ENCODE data around the gene BCKDK.

The BCKDK gene

DNA sequence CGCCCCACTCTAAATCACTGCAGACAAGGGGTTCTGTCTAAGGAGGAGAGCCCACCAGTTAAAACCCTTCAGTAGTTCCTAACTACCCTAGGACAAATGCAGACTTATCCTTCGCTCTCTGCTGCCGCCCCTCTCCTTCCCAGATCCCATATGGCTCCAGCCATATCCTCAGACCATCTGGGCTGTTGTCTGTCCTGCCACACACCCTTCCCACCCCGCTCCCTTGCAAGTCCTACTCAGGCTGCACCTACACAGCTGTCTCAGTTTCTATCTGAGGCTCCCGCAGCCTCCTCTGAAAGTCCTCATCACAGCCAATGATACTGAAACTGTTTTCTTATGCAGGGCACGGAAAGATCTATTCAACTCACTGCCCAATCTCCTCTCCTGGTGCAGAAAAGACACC, 720 bp upstream of the BCKDK start:
- no peak for DNase-seq (ENCODE audit: low read depth)
- TF ChIP-seq MYC (IDR thresholded peaks at IDR 0.05; ENCODE audit: low read depth, low read length): no peak
- TF ChIP-seq MAX (IDR thresholded peaks at IDR 0.05; ENCODE audit: low read depth, low read length): no peak
- TF ChIP-seq, protein P1, sequence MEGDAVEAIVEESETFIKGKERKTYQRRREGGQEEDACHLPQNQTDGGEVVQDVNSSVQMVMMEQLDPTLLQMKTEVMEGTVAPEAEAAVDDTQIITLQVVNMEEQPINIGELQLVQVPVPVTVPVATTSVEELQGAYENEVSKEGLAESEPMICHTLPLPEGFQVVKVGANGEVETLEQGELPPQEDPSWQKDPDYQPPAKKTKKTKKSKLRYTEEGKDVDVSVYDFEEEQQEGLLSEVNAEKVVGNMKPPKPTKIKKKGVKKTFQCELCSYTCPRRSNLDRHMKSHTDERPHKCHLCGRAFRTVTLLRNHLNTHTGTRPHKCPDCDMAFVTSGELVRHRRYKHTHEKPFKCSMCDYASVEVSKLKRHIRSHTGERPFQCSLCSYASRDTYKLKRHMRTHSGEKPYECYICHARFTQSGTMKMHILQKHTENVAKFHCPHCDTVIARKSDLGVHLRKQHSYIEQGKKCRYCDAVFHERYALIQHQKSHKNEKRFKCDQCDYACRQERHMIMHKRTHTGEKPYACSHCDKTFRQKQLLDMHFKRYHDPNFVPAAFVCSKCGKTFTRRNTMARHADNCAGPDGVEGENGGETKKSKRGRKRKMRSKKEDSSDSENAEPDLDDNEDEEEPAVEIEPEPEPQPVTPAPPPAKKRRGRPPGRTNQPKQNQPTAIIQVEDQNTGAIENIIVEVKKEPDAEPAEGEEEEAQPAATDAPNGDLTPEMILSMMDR (IDR thresholded peaks at IDR 0.05; ENCODE audit: low read depth, low read length): no peak
- TF ChIP-seq POLR2A (IDR thresholded peaks at IDR 0.05; ENCODE audit: extremely low read depth, insufficient read length): no peak
- peak overlapping the region; percentile 59 for H3K4me3 ChIP-seq (ENCODE audit: low read depth, low read length)

- TF ChIP-seq, protein P1 (IDR thresholded peaks at IDR 0.05; ENCODE audit: low read depth, low read length): no peak
- TF ChIP-seq POLR2A (IDR thresholded peaks at IDR 0.05; ENCODE audit: extremely low read depth, insufficient read length) (no peak), MAX (IDR thresholded peaks at IDR 0.05; ENCODE audit: low read depth, low read length) (no peak), MYC (IDR thresholded peaks at IDR 0.05; ENCODE audit: low read depth, low read length) (no peak)
- peak overlapping the region; percentile 59 for H3K4me3 ChIP-seq (ENCODE audit: low read depth, low read length)
- DNase-seq (ENCODE audit: low read depth): no peak
These were observed 790 bp downstream of the BCKDK start for GRCh38 chr16:31108794-31109558.

DNA sequence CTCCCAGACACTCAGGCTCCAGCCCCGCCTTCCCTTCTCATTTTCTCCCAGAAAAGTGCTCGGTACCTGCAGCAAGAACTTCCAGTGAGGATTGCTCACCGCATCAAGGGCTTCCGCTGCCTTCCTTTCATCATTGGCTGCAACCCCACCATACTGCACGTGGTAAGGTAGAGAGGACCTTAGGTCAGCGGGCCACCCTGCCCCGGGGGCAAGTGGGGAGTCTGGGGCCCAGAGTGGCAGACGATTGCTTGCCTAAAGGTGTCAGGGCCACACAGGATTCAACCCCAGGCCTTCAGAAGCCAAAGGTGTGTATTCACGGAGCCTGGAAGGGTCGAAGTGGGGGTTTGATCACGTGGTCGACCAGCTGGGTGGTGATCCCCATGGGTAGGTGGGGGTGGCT, 1.4 kb downstream of the BCKDK start:
- DNase-seq (ENCODE audit: low read depth): no peak
- no peak for TF ChIP-seq POLR2A (IDR thresholded peaks at IDR 0.05; ENCODE audit: extremely low read depth, insufficient read length)
- TF ChIP-seq MAX (IDR thresholded peaks at IDR 0.05; ENCODE audit: low read depth, low read length): no peak
- TF ChIP-seq, protein P1 (IDR thresholded peaks at IDR 0.05; ENCODE audit: low read depth, low read length): no peak
- TF ChIP-seq MYC (IDR thresholded peaks at IDR 0.05; ENCODE audit: low read depth, low read length): no peak
- no peak overlapping the region for H3K4me3 ChIP-seq (ENCODE audit: low read depth, low read length)

DNA sequence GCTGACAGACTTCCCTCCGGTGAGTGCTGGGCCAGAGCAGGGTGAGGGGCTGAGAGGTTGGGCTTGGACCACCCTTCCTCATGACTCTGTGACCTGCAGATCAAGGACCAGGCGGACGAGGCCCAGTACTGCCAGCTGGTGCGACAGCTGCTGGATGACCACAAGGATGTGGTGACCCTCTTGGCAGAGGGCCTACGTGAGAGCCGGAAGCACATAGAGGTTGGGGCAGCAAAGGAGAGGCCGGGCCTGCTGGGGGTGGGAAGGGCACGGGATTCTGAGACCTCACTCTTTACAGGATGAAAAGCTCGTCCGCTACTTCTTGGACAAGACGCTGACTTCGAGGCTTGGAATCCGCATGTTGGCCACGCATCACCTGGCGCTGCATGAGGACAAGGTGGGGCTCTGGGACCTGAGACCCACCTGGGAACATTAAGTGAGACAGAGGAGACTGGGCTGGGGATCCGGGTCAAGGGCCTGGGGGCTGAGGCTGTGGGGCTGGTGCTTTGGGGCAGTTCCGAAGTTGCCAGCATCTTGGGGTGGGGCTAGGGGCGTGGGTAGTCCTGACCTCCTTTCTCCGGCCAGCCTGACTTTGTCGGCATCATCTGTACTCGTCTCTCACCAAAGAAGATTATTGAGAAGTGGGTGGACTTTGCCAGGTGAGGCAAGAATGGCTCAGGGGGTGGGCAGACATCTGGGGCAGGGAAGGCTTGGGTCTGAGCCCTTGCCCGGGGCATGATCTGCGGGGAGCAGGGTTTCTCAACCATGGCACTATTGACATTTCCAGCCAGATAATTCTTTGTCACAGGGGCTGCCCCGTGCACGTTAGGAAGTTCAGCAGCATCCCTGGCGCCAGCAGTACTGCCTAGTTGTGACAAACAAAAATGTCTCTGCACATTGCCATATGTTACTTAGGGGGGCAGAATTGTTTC, 2.2 kb downstream of the BCKDK start:
- TF ChIP-seq MYC (IDR thresholded peaks at IDR 0.05; ENCODE audit: low read depth, low read length) (no peak), MAX (IDR thresholded peaks at IDR 0.05; ENCODE audit: low read depth, low read length) (no peak), POLR2A (IDR thresholded peaks at IDR 0.05; ENCODE audit: extremely low read depth, insufficient read length) (no peak)
- TF ChIP-seq, protein P1 (IDR thresholded peaks at IDR 0.05; ENCODE audit: low read depth, low read length): no peak
- H3K4me3 ChIP-seq (ENCODE audit: low read depth, low read length): no peak overlapping the region
- DNase-seq (ENCODE audit: low read depth): no peak

DNA sequence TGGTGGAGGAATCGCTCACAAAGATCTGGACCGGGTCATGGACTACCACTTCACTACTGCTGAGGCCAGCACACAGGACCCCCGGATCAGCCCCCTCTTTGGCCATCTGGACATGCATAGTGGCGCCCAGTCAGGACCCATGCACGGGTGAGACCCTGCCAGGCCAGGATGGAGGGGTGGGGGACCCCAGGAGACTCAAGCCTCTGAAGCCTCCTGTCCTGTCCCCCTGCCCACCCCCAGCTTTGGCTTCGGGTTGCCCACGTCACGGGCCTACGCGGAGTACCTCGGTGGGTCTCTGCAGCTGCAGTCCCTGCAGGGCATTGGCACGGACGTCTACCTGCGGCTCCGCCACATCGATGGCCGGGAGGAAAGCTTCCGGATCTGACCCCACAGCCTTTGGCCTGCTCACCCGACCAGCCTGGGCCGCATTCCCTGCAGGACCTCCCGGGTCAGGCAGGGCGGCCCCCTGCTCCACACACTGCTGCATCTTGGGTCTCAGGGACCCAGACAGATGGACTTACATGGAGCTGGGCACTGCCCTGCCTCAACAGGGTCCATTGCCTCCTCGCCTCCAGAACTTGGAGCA, 3.8 kb downstream of the BCKDK start:
- TF ChIP-seq MAX (IDR thresholded peaks at IDR 0.05; ENCODE audit: low read depth, low read length) (no peak), POLR2A (IDR thresholded peaks at IDR 0.05; ENCODE audit: extremely low read depth, insufficient read length) (no peak), MYC (IDR thresholded peaks at IDR 0.05; ENCODE audit: low read depth, low read length) (no peak)
- TF ChIP-seq, protein P1 (IDR thresholded peaks at IDR 0.05; ENCODE audit: low read depth, low read length): no peak
- no peak overlapping the region for H3K4me3 ChIP-seq (ENCODE audit: low read depth, low read length)
- no peak for DNase-seq (ENCODE audit: low read depth)
